K562 (cell line): Measurements from ENCODE around the gene OLIG1. TPM values are rescaled to one million over a fixed set of nuclear protein-coding genes. Genes with fewer than 3 reads are reported as not detected.

Experiments
- ATF7 ChIP-seq: fragments of 450-650 bp; IDR thresholded peaks from 2 replicates; pipeline ENCODE4 v1.7.1; 2014; ENCODE audit warnings: mild to moderate bottlenecking, moderate library complexity
- CBFA2T3 ChIP-seq: fragments of 450-650 bp; IDR thresholded peaks from 2 replicates; pipeline ENCODE4 v1.6.1; 2017
- CTBP1 ChIP-seq: fragments of 450-650 bp; IDR thresholded peaks from 2 replicates; pipeline ENCODE4 v1.6.1; 2016; ENCODE audit warnings: borderline replicate concordance
- E4F1 ChIP-seq: fragments of 250-450 bp; sonication (Bioruptor Pico); IDR thresholded peaks from 2 replicates; pipeline ENCODE4 v1.5.0; 2021; ENCODE audit warnings: mild to moderate bottlenecking, borderline replicate concordance
- ESRRA ChIP-seq: fragments of 450-650 bp; IDR thresholded peaks from 2 replicates; pipeline ENCODE4 v1.6.1; 2014; ENCODE audit warnings: low read depth, mild to moderate bottlenecking, moderate library complexity, borderline replicate concordance
- FOSL1 ChIP-seq: fragments of 200-800 bp; sonication (Bioruptor generic); conservative IDR thresholded peaks from 2 replicates; pipeline ENCODE4 v1.6.1; 2016; ENCODE audit warnings: missing genetic modification characterization, missing compliant biosample characterization
- FOXA3 ChIP-seq, 2 experiments: fragments of 450-650 bp in 1 of 2; sonication (generic) in 1 of 2; formaldehyde crosslinking; IDR thresholded peaks in 1 of 2; conservative IDR thresholded peaks in 1 of 2; 2 replicates each; pipeline versions ENCODE4 v1.4.0 to v1.8.0; 2020 to 2022; ENCODE audit warnings: mild to moderate bottlenecking in 2 of 2, missing genetic modification reagents in 1 of 2
- FOXK2 ChIP-seq, 2 experiments: fragments of 450-650 bp; IDR thresholded peaks in 1 of 2; conservative IDR thresholded peaks in 1 of 2; 2 replicates each; pipeline ENCODE4 v1.6.1; 2016; ENCODE audit warnings: low read depth in 2 of 2, mild to moderate bottlenecking in 1 of 2
- HBP1 ChIP-seq: fragments of 450-650 bp; formaldehyde crosslinking; IDR thresholded peaks from 2 replicates; pipeline ENCODE4 v1.4.0; 2022; ENCODE audit warnings: missing genetic modification characterization
- HINFP ChIP-seq: fragments of 450-650 bp; conservative IDR thresholded peaks from 2 replicates; pipeline ENCODE4 v1.6.1; 2016; ENCODE audit warnings: missing genetic modification characterization, low read depth, mild to moderate bottlenecking, control low read depth, missing compliant biosample characterization
- HNRNPL ChIP-seq: fragments of 200-400 bp; formaldehyde crosslinking; IDR thresholded peaks from 2 replicates; pipeline ENCODE4 v1.6.1; 2017; ENCODE audit warnings: low read depth, mild to moderate bottlenecking, low read length
- LCOR ChIP-seq: sonication (generic); formaldehyde crosslinking; IDR thresholded peaks from 2 replicates; pipeline ENCODE4 v1.8.0; 2022; ENCODE audit warnings: mild to moderate bottlenecking, missing genetic modification reagents
- RAD21 ChIP-seq, 2 experiments: fragments of 250-450 bp in 1 of 2; fragments of 450-650 bp in 1 of 2; sonication (Bioruptor Pico) in 1 of 2; formaldehyde crosslinking in 1 of 2; IDR thresholded peaks in 1 of 2; conservative IDR thresholded peaks in 1 of 2; 2 replicates each; pipeline versions ENCODE4 v1.4.0 to v1.8.0; 2020 to 2022; ENCODE audit warnings: mild to moderate bottlenecking in 2 of 2, moderate library complexity in 1 of 2
- SMARCC2 ChIP-seq: fragments of 450-650 bp; IDR thresholded peaks from 2 replicates; pipeline ENCODE4 v1.6.1; 2017; ENCODE audit warnings: antibody characterized with exemption, moderate library complexity, mild to moderate bottlenecking, low read depth
- SMARCE1 ChIP-seq: fragments of 450-650 bp; IDR thresholded peaks from 2 replicates; pipeline ENCODE4 v1.7.1; 2016; ENCODE audit warnings: mild to moderate bottlenecking
- TCF3 ChIP-seq: sonication (generic); formaldehyde crosslinking; IDR thresholded peaks from 2 replicates; pipeline ENCODE4 v1.4.0; 2020; ENCODE audit warnings: mild to moderate bottlenecking, missing genetic modification reagents
- TEAD1 ChIP-seq, 2 experiments: fragments of 450-650 bp in 1 of 2; sonication (generic) in 1 of 2; formaldehyde crosslinking; IDR thresholded peaks; 2 replicates each; pipeline versions ENCODE4 v1.4.0 to v1.8.0; 2020 to 2022; ENCODE audit warnings: mild to moderate bottlenecking in 2 of 2, missing genetic modification reagents in 1 of 2
- THRA ChIP-seq: fragments of 450-650 bp; IDR thresholded peaks from 2 replicates; pipeline ENCODE4 v1.6.1; 2017; ENCODE audit warnings: mild to moderate bottlenecking, moderate library complexity
- ZNF282 ChIP-seq: sonication (generic); formaldehyde crosslinking; IDR thresholded peaks from 2 replicates; pipeline ENCODE4 v1.8.1; 2023; ENCODE audit warnings: missing genetic modification reagents
- ZNF347 ChIP-seq: fragments of 450-650 bp; formaldehyde crosslinking; IDR thresholded peaks from 2 replicates; pipeline ENCODE4 v1.4.0; 2020; ENCODE audit warnings: low read depth, mild to moderate bottlenecking, moderate library complexity
- polyA plus RNA-seq, 8 experiments: library from polyadenylated mRNA; depleted of rRNA in 4 of 8; stranded (reverse) in 5 of 8; unstranded in 3 of 8; fragments of >200 nt; fragmentation: Nextera tagmentation in 2 of 8; fragmentation: Illumina TruSeq in 1 of 8; extraction: Ambion mirVana in 2 of 8; extraction: Trizol in 1 of 8; gene quantifications; 2 replicates each; pipeline versions ENCODE4 v1.2.1 to v1.2.3, GENCODE V29; 2011 to 2014; ENCODE audit warnings: inconsistent platforms in 1 of 8, missing spikeins in 1 of 8
- total RNA-seq, 7 experiments: library from RNA; depleted of rRNA in 6 of 7; stranded (reverse); fragments of >200 nt in 6 of 7; fragmentation: Illumina TruSeq in 2 of 7; extraction: Trizol in 2 of 7; gene quantifications; 2 replicates each; pipeline versions ENCODE4 v1.2.1 to v1.2.3, GENCODE V29; 2011 to 2021; ENCODE audit warnings: low replicate concordance in 1 of 7

The OLIG1 gene
- total and polyA plus RNA-seq, 9 of the 15 experiments (the other 6 are each of a cell fraction or from before 2014, with no cell fraction given), result not detected

GRCh38 chr21:33078907-33079582 lies 9.1 kb downstream of the OLIG1 start (continued):
- TF ChIP-seq HBP1 (CRISPR knock-in tag) (no peak), FOXK2 (conservative IDR thresholded peaks at IDR 0.05 in 1 of 2, IDR thresholded peaks at IDR 0.05 in 1 of 2; ENCODE audit: low read depth in 2 of 2) (peak; percentile 41 to 69; a peak in 3 of 4 replicates), ATF7 (peak; percentile 80), ZNF282 (CRISPR knock-in tag) (no peak), CTBP1 (peak; percentile 35; the same call in 1 of the 2 replicates), SMARCC2 (peak; percentile 47; the same call in 1 of the 2 replicates), TEAD1 (CRISPR knock-in tag; IDR thresholded peaks at IDR 0.05) (no peak), RAD21 (CRISPR knock-in tag; conservative IDR thresholded peaks at IDR 0.05 in 1 of 2, IDR thresholded peaks at IDR 0.05 in 1 of 2) (0 out of 4 replicates have a peak, but pooled peaks of 1 of the 2 experiments have one; percentile 7), HINFP (tag) (no peak), TCF3 (CRISPR knock-in tag) (peak; percentile 43), FOSL1 (peak; percentile 95), E4F1 (CRISPR knock-in tag) (no peak), HNRNPL (no peak), THRA (no peak), LCOR (CRISPR knock-in tag) (0 out of 2 replicates have a peak, but pooled peaks have one; percentile 35), ESRRA (no peak), ZNF347 (no peak), FOXA3 (CRISPR knock-in tag; conservative IDR thresholded peaks at IDR 0.05 in 1 of 2, IDR thresholded peaks at IDR 0.05 in 1 of 2) (peak in 1 of 2 experiments; percentile 58; a peak in 1 of 4 replicates), CBFA2T3 (peak; percentile 15; the same call in 1 of the 2 replicates), SMARCE1 (peak; percentile 55; the same call in 1 of the 2 replicates)
